Measurements from ENCODE around the gene EYA4. TPM values are rescaled to one million over a fixed set of nuclear protein-coding genes. Genes with fewer than 3 reads are reported as not detected.

The EYA4 gene
- 1 to 10 TPM in 1 of 3 donors, under 1 TPM in 2; 0.33 to 4.2 (median 0.44) TPM for total RNA-seq

DNA sequence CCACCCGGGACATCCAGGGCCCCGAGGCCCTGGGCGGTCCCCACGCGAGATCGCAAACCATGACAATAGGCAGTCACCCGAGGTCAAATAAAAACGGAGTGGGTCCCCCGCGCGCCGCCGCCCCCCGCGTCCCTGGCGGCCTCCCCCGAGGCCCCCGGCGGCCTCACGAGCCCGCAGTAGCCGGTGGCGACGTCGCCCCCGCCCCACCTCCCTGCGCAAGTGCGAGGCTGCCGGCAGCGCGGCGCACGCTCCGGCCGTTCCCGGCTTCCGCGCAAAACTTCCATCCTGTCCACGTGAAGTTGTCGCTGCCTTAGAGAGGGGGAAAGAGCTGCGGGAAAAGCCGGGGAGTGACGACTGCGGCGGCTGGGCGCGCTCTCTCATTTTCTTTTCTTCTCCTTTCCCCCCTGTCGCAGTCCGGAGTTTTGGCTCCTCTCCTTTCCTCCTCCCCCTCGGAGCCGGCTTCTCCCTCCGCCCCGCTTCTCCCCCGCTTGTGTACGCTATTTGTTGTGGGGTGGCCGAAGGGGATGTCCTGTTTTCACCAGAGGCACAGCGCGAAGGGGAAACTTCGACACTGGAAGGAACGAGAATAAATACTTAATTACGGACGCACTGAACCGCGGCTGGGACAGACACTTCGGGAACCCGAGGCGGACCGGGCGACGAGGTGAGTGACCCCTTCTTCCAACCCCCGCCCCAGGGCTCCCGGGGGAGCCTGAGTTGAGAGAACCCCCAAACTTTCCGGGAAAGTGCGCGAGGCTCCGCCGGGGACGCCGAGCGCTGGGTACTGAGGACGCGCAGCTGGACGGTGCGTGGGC is at the start of gene EYA4:
Gene EYA4, plus strand, starts transcription at position 272 of the 815 bp plus-strand sequence. CDS start 33,424 bp downstream, outside the sequence.
- peaks cover 0 to 3% of the 10 kb centered on the region in 2 donors for H3K4me1 ChIP-seq
- no peak for DNase-seq (ENCODE audit: low spot score in 2 of 2)
- peaks cover 0 to 64% of the 10 kb centered on the region in 2 donors for H3K27me3 ChIP-seq
- H3K4me3 ChIP-seq: peak within 1 kb of the TSS; percentile 39 to 66 (median 45)
- no peaks in the 10 kb centered on the region for H3K9me3 ChIP-seq
- no peak within 1 kb of the TSS for H3K27ac ChIP-seq
- intact Hi-C loops (cut with DNase I; ENCODE audit: low total_unique reads): no loop called here
- no peaks in the 10 kb centered on the region for H3K36me3 ChIP-seq
- TF ChIP-seq, protein P1, sequence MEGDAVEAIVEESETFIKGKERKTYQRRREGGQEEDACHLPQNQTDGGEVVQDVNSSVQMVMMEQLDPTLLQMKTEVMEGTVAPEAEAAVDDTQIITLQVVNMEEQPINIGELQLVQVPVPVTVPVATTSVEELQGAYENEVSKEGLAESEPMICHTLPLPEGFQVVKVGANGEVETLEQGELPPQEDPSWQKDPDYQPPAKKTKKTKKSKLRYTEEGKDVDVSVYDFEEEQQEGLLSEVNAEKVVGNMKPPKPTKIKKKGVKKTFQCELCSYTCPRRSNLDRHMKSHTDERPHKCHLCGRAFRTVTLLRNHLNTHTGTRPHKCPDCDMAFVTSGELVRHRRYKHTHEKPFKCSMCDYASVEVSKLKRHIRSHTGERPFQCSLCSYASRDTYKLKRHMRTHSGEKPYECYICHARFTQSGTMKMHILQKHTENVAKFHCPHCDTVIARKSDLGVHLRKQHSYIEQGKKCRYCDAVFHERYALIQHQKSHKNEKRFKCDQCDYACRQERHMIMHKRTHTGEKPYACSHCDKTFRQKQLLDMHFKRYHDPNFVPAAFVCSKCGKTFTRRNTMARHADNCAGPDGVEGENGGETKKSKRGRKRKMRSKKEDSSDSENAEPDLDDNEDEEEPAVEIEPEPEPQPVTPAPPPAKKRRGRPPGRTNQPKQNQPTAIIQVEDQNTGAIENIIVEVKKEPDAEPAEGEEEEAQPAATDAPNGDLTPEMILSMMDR (IDR thresholded peaks at IDR 0.05): no peak
- TF ChIP-seq POLR2A (IDR thresholded peaks at IDR 0.05): no peak
- TF ChIP-seq POLR2AphosphoS5 (IDR thresholded peaks at IDR 0.05): no peak

GRCh38 chr6:133193396-133193795 is 47.8 kb upstream of the EYA4 start:
- Histone ChIP-seq H3K27me3 (no peaks in the 10 kb centered on the region), H3K4me1 (no peaks in the 10 kb centered on the region), H3K36me3 (no peaks in the 10 kb centered on the region), H3K4me3 (no peak overlapping the region), H3K27ac (no peak overlapping the region), H3K9me3 (peaks cover 0 to 13% of the 10 kb centered on the region in 2 donors)
- no peak for TF ChIP-seq POLR2AphosphoS5 (IDR thresholded peaks at IDR 0.05)
- no peak for TF ChIP-seq POLR2A (IDR thresholded peaks at IDR 0.05)
- TF ChIP-seq, protein P1 (IDR thresholded peaks at IDR 0.05): no peak
- intact Hi-C loops (cut with DNase I; ENCODE audit: low total_unique reads): no loop called here
- DNase-seq (ENCODE audit: low spot score in 2 of 2): no peak

DNA sequence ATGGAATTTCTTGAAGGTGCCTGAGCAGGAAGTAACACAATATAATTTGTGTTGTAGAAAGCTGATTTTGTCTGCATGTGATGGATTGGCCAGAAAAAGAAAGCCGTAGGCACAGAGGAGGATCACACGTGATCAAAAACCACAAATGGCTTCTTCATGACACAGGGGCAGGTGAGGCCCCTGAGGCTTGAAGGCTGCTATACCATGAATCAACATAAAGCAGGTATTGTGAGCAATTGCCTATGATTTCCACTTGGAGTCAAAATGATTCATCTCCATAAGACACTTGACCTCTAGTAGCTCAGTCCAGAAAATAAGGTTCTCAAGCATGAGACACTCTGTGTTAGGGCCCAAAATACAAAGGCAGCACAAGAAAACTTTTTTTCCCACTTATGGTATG is 42.4 kb upstream of the EYA4 start:
- H3K27ac ChIP-seq: no peak overlapping the region
- H3K4me3 ChIP-seq: no peak overlapping the region
- TF ChIP-seq POLR2A (IDR thresholded peaks at IDR 0.05) (no peak), POLR2AphosphoS5 (IDR thresholded peaks at IDR 0.05) (no peak)
- TF ChIP-seq, protein P1 (IDR thresholded peaks at IDR 0.05): no peak
- intact Hi-C loops (cut with DNase I; ENCODE audit: low total_unique reads): no loop called here
- no peaks in the 10 kb centered on the region for H3K4me1 ChIP-seq
- H3K27me3 ChIP-seq: no peaks in the 10 kb centered on the region
- no peaks in the 10 kb centered on the region for H3K36me3 ChIP-seq
- DNase-seq (ENCODE audit: low spot score in 2 of 2): no peak
- H3K9me3 ChIP-seq: peaks cover 0 to 12% of the 10 kb centered on the region in 2 donors

DNA sequence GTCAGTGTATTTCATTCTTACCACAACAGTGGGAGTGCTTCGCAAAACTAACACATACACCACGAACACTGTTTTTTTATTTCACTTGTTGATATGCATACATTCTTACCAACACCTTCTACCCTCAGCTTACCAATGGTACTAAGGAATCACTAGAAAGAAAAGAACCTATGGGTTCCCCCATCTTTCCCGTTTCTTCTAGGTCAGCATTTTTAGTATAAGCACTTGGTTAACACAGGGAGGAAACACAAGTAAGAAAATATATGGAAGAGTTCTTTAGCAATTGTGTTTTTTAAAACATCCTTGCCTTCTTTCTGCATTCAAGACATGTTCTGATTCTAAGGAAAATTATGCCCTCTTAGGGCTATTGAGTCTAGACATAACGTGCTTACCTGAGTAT is 39.9 kb upstream of the EYA4 start:
- Histone ChIP-seq H3K4me3 (no peak overlapping the region), H3K27ac (no peak overlapping the region), H3K9me3 (no peaks in the 10 kb centered on the region), H3K4me1 (no peaks in the 10 kb centered on the region), H3K27me3 (no peaks in the 10 kb centered on the region), H3K36me3 (no peaks in the 10 kb centered on the region)
- TF ChIP-seq POLR2A (IDR thresholded peaks at IDR 0.05): no peak
- TF ChIP-seq, protein P1 (IDR thresholded peaks at IDR 0.05): no peak
- TF ChIP-seq POLR2AphosphoS5 (IDR thresholded peaks at IDR 0.05): no peak
- no peak for DNase-seq (ENCODE audit: low spot score in 2 of 2)
- intact Hi-C loops (cut with DNase I; ENCODE audit: low total_unique reads): no loop called here

DNA sequence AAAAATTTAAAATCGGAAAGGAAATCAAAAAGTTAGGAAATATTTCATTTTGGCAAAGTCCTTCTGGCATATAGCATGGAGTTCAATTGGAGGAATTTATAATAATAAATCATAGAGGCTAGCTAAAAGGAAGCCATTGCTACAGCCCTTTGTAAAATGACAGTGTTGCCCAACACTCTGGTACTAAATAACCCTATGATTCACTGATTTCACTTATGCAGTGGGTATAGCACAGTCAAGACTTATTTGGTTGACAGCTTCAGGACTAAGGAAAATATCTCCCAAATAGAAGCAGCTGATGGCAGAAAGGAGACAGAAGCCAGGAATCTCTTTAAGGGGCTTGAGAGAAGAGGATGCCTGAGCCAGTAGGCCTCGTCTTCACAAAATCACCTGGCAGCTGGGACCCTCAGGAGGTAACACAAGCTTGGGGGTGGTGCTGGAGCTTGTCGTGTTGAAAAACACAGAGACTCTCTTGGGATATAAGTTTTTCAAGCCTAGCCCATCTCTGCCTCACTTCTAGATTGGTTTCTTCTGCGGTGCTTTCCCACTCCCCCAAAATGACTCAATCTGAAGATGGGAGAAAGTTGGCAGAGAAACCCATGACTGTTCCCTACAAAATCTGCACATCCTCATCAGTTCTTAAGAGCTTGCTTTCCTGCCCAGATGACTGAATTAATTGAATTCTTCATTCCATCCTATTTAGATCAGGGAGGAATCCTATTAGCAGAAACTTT is 38.4 kb upstream of the EYA4 start:
- no peak for DNase-seq (ENCODE audit: low spot score in 2 of 2)
- no peaks in the 10 kb centered on the region for H3K36me3 ChIP-seq
- H3K4me3 ChIP-seq: no peak overlapping the region
- no peaks in the 10 kb centered on the region for H3K4me1 ChIP-seq
- intact Hi-C loops (cut with DNase I; ENCODE audit: low total_unique reads): no loop called here
- no peaks in the 10 kb centered on the region for H3K9me3 ChIP-seq
- no peak overlapping the region for H3K27ac ChIP-seq
- TF ChIP-seq POLR2AphosphoS5 (IDR thresholded peaks at IDR 0.05) (no peak), POLR2A (IDR thresholded peaks at IDR 0.05) (no peak)
- TF ChIP-seq, protein P1 (IDR thresholded peaks at IDR 0.05): no peak
- H3K27me3 ChIP-seq: no peaks in the 10 kb centered on the region

All from breast epithelium (tissue), 4 donors.